Chondrocyte (in vitro differentiated cells): ENCODE measurements around the gene CGB2. TPM values are rescaled to one million over a fixed set of nuclear protein-coding genes. Genes with fewer than 3 reads are reported as not detected.
"Not testable (repeated sequence)": the region's sequence is repeated elsewhere in the genome, so short reads cannot be mapped to it uniquely, and the experiment has no call there.

Source experiments
- DNase-seq: peaks from one replicate; pipeline ENCODE4 v3.0.0; 2021; ENCODE audit warnings: mixed read lengths, low spot score
- H3K27ac Mint-ChIP-seq: one replicate; pipeline ENCODE4 v1.8.0; 2021; ENCODE audit warnings: mild to moderate bottlenecking, moderate library complexity, mixed read lengths; ENCODE audit not compliant: unreplicated experiment
- H3K27me3 Mint-ChIP-seq: 2 replicates; pipeline ENCODE4 v1.8.0; 2021; ENCODE audit warnings: low read depth, mixed read lengths
- H3K36me3 Mint-ChIP-seq: 2 replicates; pipeline ENCODE4 v1.8.0; 2021; ENCODE audit warnings: low read depth, mixed read lengths
- H3K4me1 Mint-ChIP-seq: 2 replicates; pipeline ENCODE4 v1.8.0; 2021; ENCODE audit warnings: low read depth, mild to moderate bottlenecking, mixed read lengths
- H3K4me3 Mint-ChIP-seq: one replicate; pipeline ENCODE4 v1.8.0; 2021; ENCODE audit warnings: mild to moderate bottlenecking, moderate library complexity, mixed read lengths; ENCODE audit not compliant: unreplicated experiment
- H3K9me3 Mint-ChIP-seq: 2 replicates; pipeline ENCODE4 v1.8.0; 2021; ENCODE audit warnings: low read depth, mixed read lengths
- CTCF ChIP-seq: fragments of 200-600 bp; sonication (generic); IDR thresholded peaks from 2 replicates; pipeline ENCODE4 v1.5.0; 2021; ENCODE audit warnings: antibody characterized with exemption, mild to moderate bottlenecking, moderate library complexity
- total RNA-seq: library from RNA; stranded (reverse); gene quantifications from 3 replicates; pipeline ENCODE4 v1.2.1, GENCODE V29; 2021

Gene CGB2
- total RNA-seq, 1 donor from 2014 or later = not detected

GRCh38 chr19:49020931-49021895 is 10.5 kb upstream of the CGB2 start:
- Mint-ChIP-seq H3K4me1 (peaks cover 17% of the 10 kb centered on the region), H3K27me3 (peaks cover 4% of the 10 kb centered on the region), H3K4me3 (no peak overlapping the region), H3K9me3 (no peaks in the 10 kb centered on the region), H3K36me3 (no peaks in the 10 kb centered on the region), H3K27ac (no peak overlapping the region)
- TF ChIP-seq CTCF = no peak
- DNase-seq = no peak

GRCh38 chr19:49022116-49022515 is 9.6 kb upstream of the CGB2 start:
- H3K27me3 Mint-ChIP-seq = peaks cover 4% of the 10 kb centered on the region
- DNase-seq = no peak
- no peaks in the 10 kb centered on the region for H3K36me3 Mint-ChIP-seq
- H3K4me1 Mint-ChIP-seq = peaks cover 17% of the 10 kb centered on the region
- TF ChIP-seq CTCF = no peak
- H3K27ac Mint-ChIP-seq = no peak overlapping the region
- no peaks in the 10 kb centered on the region for H3K9me3 Mint-ChIP-seq
- no peak overlapping the region for H3K4me3 Mint-ChIP-seq

GRCh38 chr19:49024233-49024632 is 7.5 kb upstream of the CGB2 start, which contains the start of gene CGB3:
Gene CGB3 (minus strand): TSS chr19:49024333. CDS start chr19:49023971, 362 bp downstream.
- not testable (repeated sequence) for H3K27ac Mint-ChIP-seq, H3K27me3 Mint-ChIP-seq, DNase-seq, H3K4me3 Mint-ChIP-seq, H3K9me3 Mint-ChIP-seq, H3K36me3 Mint-ChIP-seq
- H3K4me1 Mint-ChIP-seq = peaks cover 14% of the 10 kb centered on the region

GRCh38 chr19:49025088-49025487 is 6.6 kb upstream of the CGB2 start:
- not testable (repeated sequence) for H3K27ac Mint-ChIP-seq

GRCh38 chr19:49025599-49025998 is 6.1 kb upstream of the CGB2 start:
- not testable (repeated sequence) for DNase-seq, H3K27me3 Mint-ChIP-seq, H3K9me3 Mint-ChIP-seq, H3K27ac Mint-ChIP-seq, H3K36me3 Mint-ChIP-seq, H3K4me3 Mint-ChIP-seq
- H3K4me1 Mint-ChIP-seq = peaks cover 19% of the 10 kb centered on the region

More at GRCh38 chr19:49025088-49025487, 6.6 kb upstream of the CGB2 start:
- not testable (repeated sequence) for DNase-seq, H3K27me3 Mint-ChIP-seq, H3K36me3 Mint-ChIP-seq, H3K4me3 Mint-ChIP-seq, H3K9me3 Mint-ChIP-seq
- H3K4me1 Mint-ChIP-seq = peaks cover 19% of the 10 kb centered on the region

- H3K4me3 Mint-ChIP-seq, H3K36me3 Mint-ChIP-seq, H3K27me3 Mint-ChIP-seq, DNase-seq, H3K27ac Mint-ChIP-seq, H3K9me3 Mint-ChIP-seq: not testable (repeated sequence)
- H3K4me1 Mint-ChIP-seq = peaks cover 14% of the 10 kb centered on the region
These were observed 3.0 kb upstream of the CGB2 start for GRCh38 chr19:49028686-49029085.

GRCh38 chr19:49029749-49030148 is 1.9 kb upstream of the CGB2 start:
- Mint-ChIP-seq H3K27ac (peak overlapping the region; percentile 57), H3K4me1 (peaks cover 14% of the 10 kb centered on the region)
- not testable (repeated sequence) for H3K9me3 Mint-ChIP-seq, DNase-seq, H3K27me3 Mint-ChIP-seq, H3K36me3 Mint-ChIP-seq, H3K4me3 Mint-ChIP-seq

GRCh38 chr19:49030323-49030722 is 1.4 kb upstream of the CGB2 start:
- H3K9me3 Mint-ChIP-seq, H3K36me3 Mint-ChIP-seq, DNase-seq, H3K27ac Mint-ChIP-seq, H3K27me3 Mint-ChIP-seq, H3K4me3 Mint-ChIP-seq: not testable (repeated sequence)
- H3K4me1 Mint-ChIP-seq = peaks cover 11% of the 10 kb centered on the region
